A673 (cell line): ENCODE measurements around the gene REN. TPM values are rescaled to one million over a fixed set of nuclear protein-coding genes. Genes with fewer than 3 reads are reported as not detected.

Experiments
- BruUV-seq: library from RNA; stranded (reverse); fragments of 400-500 nt; replicated peaks from 2 replicates; lab custom pipeline; 2021; lab: Mats Ljungman, UMichigan
- CTCF ChIA-PET: fragments of 300-600 bp; sonication (Branson Sonifier 250); formaldehyde crosslinking; loops from one replicate; lab custom pipeline; 2022; ENCODE audit warnings: antibody characterized with exemption; lab: Charles Lee
- POLR2A ChIA-PET: fragments of 300-600 bp; sonication (Branson Sonifier 250); formaldehyde crosslinking; loops from one replicate; lab custom pipeline; 2022; ENCODE audit warnings: antibody characterized with exemption; ENCODE audit not compliant: low non-redundant PET; lab: Charles Lee
- DNase-seq: peaks from one replicate; pipeline ENCODE4 v3.0.0-alpha.2; 2015; ENCODE audit warnings: low spot score
- H3K27ac ChIP-seq: fragments of 200-600 bp; sonication (generic); 2 replicates; pipeline ENCODE4 v1.5.1; 2016; ENCODE audit warnings: mixed run types, low read depth, mild to moderate bottlenecking, mixed read lengths, antibody characterized with exemption, low read length; ENCODE audit not compliant: poor library complexity, severe bottlenecking
- H3K27me3 ChIP-seq: fragments of 200-600 bp; sonication (generic); replicated peaks from 2 replicates; pipeline ENCODE4 v1.6.1; 2017; ENCODE audit warnings: mixed run types, low read depth, mild to moderate bottlenecking, mixed read lengths, antibody characterized with exemption, low read length; ENCODE audit not compliant: insufficient read depth, poor library complexity
- H3K36me3 ChIP-seq: fragments of 200-600 bp; sonication (generic); 2 replicates; pipeline ENCODE4 v1.6.1; 2016; ENCODE audit warnings: mixed run types, mild to moderate bottlenecking, mixed read lengths, antibody characterized with exemption, low read length; ENCODE audit not compliant: insufficient read depth, poor library complexity, severe bottlenecking
- H3K4me1 ChIP-seq: fragments of 200-600 bp; sonication (generic); 2 replicates; pipeline ENCODE4 v1.6.1; 2017; ENCODE audit warnings: mixed run types, mild to moderate bottlenecking, mixed read lengths, antibody characterized with exemption, low read length; ENCODE audit not compliant: insufficient read depth, poor library complexity, severe bottlenecking
- H3K4me3 ChIP-seq: fragments of 200-600 bp; sonication (generic); 2 replicates; pipeline ENCODE4 v1.5.1; 2016; ENCODE audit warnings: low read depth, mixed run types, mild to moderate bottlenecking, mixed read lengths, low read length; ENCODE audit not compliant: poor library complexity, severe bottlenecking
- H3K9me3 ChIP-seq: fragments of 200-600 bp; sonication (generic); 2 replicates; pipeline ENCODE4 v1.6.1; 2016; ENCODE audit warnings: mixed run types, low read depth, mild to moderate bottlenecking, mixed read lengths, antibody characterized with exemption, low read length; ENCODE audit not compliant: poor library complexity, severe bottlenecking
- EZH2 ChIP-seq: fragments of 200-600 bp; sonication (generic); IDR thresholded peaks from 2 replicates; pipeline ENCODE4 v1.6.1; 2017; ENCODE audit warnings: borderline replicate concordance, low read depth, mild to moderate bottlenecking, mixed read lengths, antibody characterized with exemption, low read length; ENCODE audit not compliant: poor library complexity, severe bottlenecking
- intact Hi-C: fragments of 100-400 bp; cut with micrococcal nuclease; formaldehyde crosslinking; loops from one replicate; pipeline ENCODE4 v1.10.0; 2022; ENCODE audit not compliant: unreplicated experiment
- total RNA-seq: library from RNA; stranded (reverse); gene quantifications from 2 replicates; pipeline ENCODE4 v1.2.3, GENCODE V29; 2021
- TF ChIP-seq, protein P1 (sequence below): fragments of 300-800, 200-600 bp; sonication (generic); conservative IDR thresholded peaks from 2 replicates; pipeline ENCODE4 v1.5.1; 2017; ENCODE audit warnings: low read depth, mild to moderate bottlenecking, antibody characterized with exemption, low read length, moderate library complexity, mixed read lengths

The REN gene
- total RNA-seq, 1 experiment from 2014 or later = not detected

DNA sequence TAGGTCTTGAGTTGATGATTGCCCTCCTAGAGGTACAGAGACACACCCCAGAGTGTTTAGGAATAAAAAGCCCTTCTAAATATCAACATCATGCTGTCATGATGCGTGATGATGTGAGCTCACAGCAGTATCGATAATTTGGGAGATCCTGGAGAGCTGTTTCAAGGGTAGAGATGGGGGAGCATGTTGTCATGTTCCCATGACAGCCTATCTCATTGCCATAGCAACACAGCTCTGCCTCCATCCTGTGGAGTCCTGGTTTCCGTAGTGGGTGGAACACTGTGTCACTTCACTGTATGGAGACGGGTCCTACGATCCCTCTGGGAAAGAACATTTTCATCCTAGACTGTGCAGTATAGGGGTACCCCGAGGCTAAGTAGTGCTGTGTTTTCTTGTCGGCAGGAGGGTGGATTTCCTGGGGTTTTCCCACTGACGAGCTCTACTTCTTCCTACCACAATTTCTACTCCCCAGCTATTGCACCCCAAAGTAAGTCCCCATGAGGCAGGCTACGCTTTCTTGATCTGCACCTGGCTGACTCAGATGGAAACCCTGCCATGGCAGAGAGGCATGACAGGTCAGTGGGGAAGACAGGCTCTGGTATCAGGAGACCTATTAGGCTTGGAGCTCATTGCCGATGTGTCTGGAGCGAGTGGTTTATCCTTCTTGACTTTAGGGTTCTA is 23.0 kb upstream of the REN start:
- CTCF ChIA-PET = no interaction called here
- POLR2A ChIA-PET = no interaction called here
- H3K36me3 ChIP-seq = no peaks in the 10 kb centered on the region
- TF ChIP-seq, protein P1, sequence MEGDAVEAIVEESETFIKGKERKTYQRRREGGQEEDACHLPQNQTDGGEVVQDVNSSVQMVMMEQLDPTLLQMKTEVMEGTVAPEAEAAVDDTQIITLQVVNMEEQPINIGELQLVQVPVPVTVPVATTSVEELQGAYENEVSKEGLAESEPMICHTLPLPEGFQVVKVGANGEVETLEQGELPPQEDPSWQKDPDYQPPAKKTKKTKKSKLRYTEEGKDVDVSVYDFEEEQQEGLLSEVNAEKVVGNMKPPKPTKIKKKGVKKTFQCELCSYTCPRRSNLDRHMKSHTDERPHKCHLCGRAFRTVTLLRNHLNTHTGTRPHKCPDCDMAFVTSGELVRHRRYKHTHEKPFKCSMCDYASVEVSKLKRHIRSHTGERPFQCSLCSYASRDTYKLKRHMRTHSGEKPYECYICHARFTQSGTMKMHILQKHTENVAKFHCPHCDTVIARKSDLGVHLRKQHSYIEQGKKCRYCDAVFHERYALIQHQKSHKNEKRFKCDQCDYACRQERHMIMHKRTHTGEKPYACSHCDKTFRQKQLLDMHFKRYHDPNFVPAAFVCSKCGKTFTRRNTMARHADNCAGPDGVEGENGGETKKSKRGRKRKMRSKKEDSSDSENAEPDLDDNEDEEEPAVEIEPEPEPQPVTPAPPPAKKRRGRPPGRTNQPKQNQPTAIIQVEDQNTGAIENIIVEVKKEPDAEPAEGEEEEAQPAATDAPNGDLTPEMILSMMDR = no peak
- no peak for TF ChIP-seq EZH2
- no peaks in the 10 kb centered on the region for H3K9me3 ChIP-seq
- H3K4me1 ChIP-seq = peaks cover 14% of the 10 kb centered on the region
- intact Hi-C loops = no loop called here
- BruUV-seq = no TSS peak
- no peak for DNase-seq
- no peak overlapping the region for H3K4me3 ChIP-seq
- H3K27ac ChIP-seq = no peak overlapping the region
- peaks cover 20% of the 10 kb centered on the region for H3K27me3 ChIP-seq

DNA sequence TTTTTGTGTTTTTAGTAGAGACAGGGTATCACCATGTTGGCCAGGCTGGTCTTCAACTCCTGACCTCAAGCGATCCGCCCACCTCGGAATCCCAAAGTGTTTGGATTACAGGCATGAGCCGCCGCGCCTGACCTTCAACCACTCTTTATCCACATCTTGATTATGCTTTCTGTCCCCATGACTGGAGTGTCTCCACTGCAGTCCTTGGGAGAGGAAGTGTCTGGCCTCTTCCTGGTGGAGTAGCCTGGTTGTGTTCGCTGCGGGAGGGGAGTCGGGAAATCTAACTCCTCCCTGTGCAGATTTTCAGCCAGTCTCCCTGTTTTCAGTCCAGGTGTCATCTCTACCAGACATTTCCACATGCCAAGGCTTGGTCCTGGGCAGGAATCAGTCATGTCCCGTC is 20.5 kb upstream of the REN start:
- BruUV-seq = no TSS peak
- Histone ChIP-seq H3K27ac (no peak overlapping the region), H3K9me3 (no peaks in the 10 kb centered on the region), H3K27me3 (peaks cover 20% of the 10 kb centered on the region), H3K4me3 (no peak overlapping the region), H3K36me3 (no peaks in the 10 kb centered on the region), H3K4me1 (peaks cover 14% of the 10 kb centered on the region)
- ChIA-PET CTCF (no interaction called here), POLR2A (no interaction called here)
- intact Hi-C loops = no loop called here
- TF ChIP-seq, protein P1 = no peak
- TF ChIP-seq EZH2 = no peak
- no peak for DNase-seq

DNA sequence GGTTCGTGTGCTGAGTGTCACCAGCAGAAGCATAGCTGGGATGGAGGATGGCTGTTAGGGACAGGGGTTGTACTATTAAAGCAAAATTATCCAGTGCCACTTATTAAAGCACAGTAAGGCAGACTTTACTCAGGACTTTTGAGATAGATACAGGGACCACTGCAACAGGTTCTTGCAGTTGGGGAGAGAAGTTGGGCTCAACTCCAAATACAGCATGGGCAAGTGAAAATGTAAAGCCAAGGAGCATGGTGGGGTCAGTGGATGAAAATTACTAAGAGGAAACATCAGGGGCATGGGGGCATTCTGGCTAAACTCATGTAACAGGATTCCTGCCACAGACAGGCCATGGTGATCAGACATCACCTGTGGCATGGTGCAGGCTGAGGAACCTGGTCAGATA is 15.0 kb upstream of the REN start:
- Histone ChIP-seq H3K9me3 (no peaks in the 10 kb centered on the region), H3K27ac (no peak overlapping the region), H3K36me3 (no peaks in the 10 kb centered on the region), H3K4me3 (no peak overlapping the region), H3K27me3 (peaks cover 14% of the 10 kb centered on the region), H3K4me1 (no peaks in the 10 kb centered on the region)
- ChIA-PET POLR2A (no interaction called here), CTCF (no interaction called here)
- no TSS peak for BruUV-seq
- DNase-seq = no peak
- TF ChIP-seq EZH2 = no peak
- intact Hi-C loops = no loop called here

DNA sequence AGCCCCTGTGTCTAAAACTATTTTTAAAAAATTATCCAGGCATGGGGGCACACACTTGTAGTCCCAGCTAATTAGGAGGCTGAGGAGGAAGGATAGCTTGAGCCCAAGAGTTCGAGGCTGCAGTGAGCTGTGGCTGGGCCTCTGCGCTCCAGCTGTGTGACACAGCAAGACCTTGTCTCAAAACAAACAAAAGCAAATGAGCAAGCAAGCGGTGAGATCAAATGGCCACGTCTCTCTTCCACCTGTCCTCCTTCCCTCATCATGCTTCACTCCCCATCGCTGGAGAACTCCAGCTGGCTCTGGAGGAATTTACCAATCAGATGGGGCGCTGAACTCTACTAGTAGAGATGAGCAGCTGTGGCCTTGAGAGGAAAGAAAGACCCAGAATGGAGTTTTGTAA is 14.0 kb upstream of the REN start:
- POLR2A ChIA-PET = no interaction called here

More for the DNA sequence above, 14.0 kb upstream of the REN start:
- H3K27ac ChIP-seq = no peak overlapping the region
- H3K4me1 ChIP-seq = no peaks in the 10 kb centered on the region
- no TSS peak for BruUV-seq
- no peaks in the 10 kb centered on the region for H3K9me3 ChIP-seq
- CTCF ChIA-PET = no interaction called here
- H3K36me3 ChIP-seq = no peaks in the 10 kb centered on the region
- H3K27me3 ChIP-seq = peaks cover 14% of the 10 kb centered on the region
- intact Hi-C loops = no loop called here
- H3K4me3 ChIP-seq = no peak overlapping the region
- TF ChIP-seq, protein P1 = no peak
- TF ChIP-seq EZH2 = no peak
- DNase-seq = no peak
